A549 (cell line): ENCODE measurements around the gene AP4S1. TPM values are rescaled to one million over a fixed set of nuclear protein-coding genes. Genes with fewer than 3 reads are reported as not detected.

Experiments used
- ATAC-seq, 2 experiments: fragments of 200-7000 bp in 1 of 2; fragments of >200 bp in 1 of 2; cut with Nextera tagmentation in 1 of 2; cut with Tn5 transposase in 1 of 2; 3 replicates each; pipeline versions ENCODE4 v1.8.0 to v1.9.1; 2018 to 2020; ENCODE audit warnings: mild to moderate bottlenecking in 1 of 2, moderate library complexity in 1 of 2
- CTCF ChIA-PET: fragments of 300-600 bp; sonication (Branson Sonifier 250); formaldehyde crosslinking; extraction: SDS; loops from one replicate; lab custom pipeline; 2021; ENCODE audit warnings: antibody characterized with exemption, inconsistent platforms; lab: Yijun Ruan, JAX
- POLR2A ChIA-PET: fragments of 350-600 bp; formaldehyde crosslinking; extraction: SDS; loops from one replicate; lab custom pipeline; 2021; ENCODE audit warnings: antibody characterized with exemption, inconsistent platforms; lab: Yijun Ruan, JAX
- DNase-seq, 2 experiments: peaks; one replicate each; pipeline versions ENCODE4 v3.0.0 to v3.0.0-alpha.2; 2011 to 2016; ENCODE audit warnings: low read depth in 1 of 2, low spot score in 1 of 2
- FAIRE-seq: peaks from 2 replicates; lab custom pipeline; 2011; peaks lifted over from hg19 to GRCh38; lab: Jason Lieb, UNC
- H3K27ac ChIP-seq, 2 experiments: fragments of >200 bp; sonication (Bioruptor Twin); formaldehyde crosslinking; 3 replicates each; pipeline ENCODE4 v1.5.1; 2016 to 2017
- H3K4me1 ChIP-seq: fragments of >200 bp; sonication (Bioruptor Twin); formaldehyde crosslinking; 3 replicates; pipeline ENCODE4 v1.6.1; 2016
- H3K4me2 ChIP-seq: fragments of >200 bp; sonication (Bioruptor Twin); formaldehyde crosslinking; 3 replicates; pipeline ENCODE4 v1.6.1; 2016
- H3K4me3 ChIP-seq: fragments of >200 bp; sonication (Bioruptor Twin); formaldehyde crosslinking; 3 replicates; pipeline ENCODE4 v1.5.1; 2016
- H3K9me3 ChIP-seq: fragments of >200 bp; sonication (Bioruptor Twin); formaldehyde crosslinking; 3 replicates; pipeline ENCODE4 v1.6.1; 2016
- CHD4 ChIP-seq: fragments of 200-600 bp; sonication (generic); IDR thresholded peaks from 2 replicates; pipeline ENCODE4 v1.6.1; 2016; ENCODE audit warnings: antibody characterized with exemption, mild to moderate bottlenecking, borderline replicate concordance
- E2F6 ChIP-seq: IDR thresholded peaks from 2 replicates; pipeline ENCODE4 v1.6.1; 2012; ENCODE audit warnings: low read depth, borderline replicate concordance
- EHMT2 ChIP-seq: fragments of 200-600 bp; sonication (generic); IDR thresholded peaks from 2 replicates; pipeline ENCODE4 v1.6.1; 2016; ENCODE audit warnings: antibody characterized with exemption, low read depth, mild to moderate bottlenecking, moderate library complexity
- EP300 ChIP-seq, 2 experiments: fragments of >200 bp; sonication (Bioruptor Twin); formaldehyde crosslinking; IDR thresholded peaks; 2 replicates in 1 of 2; 3 replicates in 1 of 2; pipeline ENCODE4 v1.6.1; 2016 to 2017
- FOSB ChIP-seq: fragments of 250-450 bp; sonication (Bioruptor Pico); IDR thresholded peaks from 2 replicates; pipeline ENCODE4 v1.5.0; 2020; ENCODE audit warnings: mild to moderate bottlenecking, moderate library complexity
- FOXS1 ChIP-seq: fragments of 250-450 bp; sonication (Bioruptor Pico); IDR thresholded peaks from 2 replicates; pipeline ENCODE4 v1.5.0; 2020; ENCODE audit warnings: mild to moderate bottlenecking, moderate library complexity
- HES2 ChIP-seq: fragments of >200 bp; sonication (Bioruptor Twin); formaldehyde crosslinking; IDR thresholded peaks from 2 replicates; pipeline ENCODE4 v1.6.1; 2016
- HMGXB4 ChIP-seq: fragments of 250-450 bp; sonication (Bioruptor Pico); IDR thresholded peaks from 2 replicates; pipeline ENCODE4 v1.5.0; 2021; ENCODE audit warnings: mild to moderate bottlenecking, moderate library complexity, borderline replicate concordance
- HOXA7 ChIP-seq: fragments of 250-450 bp; sonication (Bioruptor Pico); IDR thresholded peaks from 2 replicates; pipeline ENCODE4 v1.5.0; 2020; ENCODE audit warnings: mild to moderate bottlenecking, moderate library complexity
- HOXB13 ChIP-seq: fragments of 250-450 bp; sonication (Bioruptor Pico); IDR thresholded peaks from 2 replicates; pipeline ENCODE4 v1.5.0; 2020; ENCODE audit warnings: low read depth, mild to moderate bottlenecking, moderate library complexity
- HOXB5 ChIP-seq: fragments of 250-450 bp; sonication (Bioruptor Pico); IDR thresholded peaks from 2 replicates; pipeline ENCODE4 v1.5.0; 2020; ENCODE audit warnings: mild to moderate bottlenecking, moderate library complexity
- JUN ChIP-seq, 2 experiments: fragments of >200 bp; sonication (Bioruptor Twin); formaldehyde crosslinking; IDR thresholded peaks; 2 replicates in 1 of 2; 3 replicates in 1 of 2; pipeline ENCODE4 v1.6.1; 2016 to 2017
- KDM1A ChIP-seq: fragments of 200-600 bp; sonication (generic); IDR thresholded peaks from 2 replicates; pipeline ENCODE4 v1.6.1; 2016; ENCODE audit warnings: low read depth, mild to moderate bottlenecking
- MAFK ChIP-seq: fragments of 450-650 bp; IDR thresholded peaks from 2 replicates; pipeline ENCODE4 v1.6.1; 2014; ENCODE audit not compliant: partially characterized antibody
- MYC ChIP-seq: IDR thresholded peaks from 2 replicates; pipeline ENCODE4 v1.6.1; 2012; ENCODE audit warnings: mild to moderate bottlenecking, inconsistent platforms, low read length, improper control_type of control experiment, borderline replicate concordance
- NR3C1 ChIP-seq: fragments of >200 bp; sonication (Bioruptor Twin); formaldehyde crosslinking; IDR thresholded peaks from 3 replicates; pipeline ENCODE4 v1.6.1; 2017
- PBX3 ChIP-seq: IDR thresholded peaks from 2 replicates; pipeline ENCODE4 v1.6.1; 2012
- POLR2AphosphoS2 ChIP-seq: conservative IDR thresholded peaks from 2 replicates; pipeline ENCODE4 v1.6.1; 2012; ENCODE audit warnings: low read length, improper control_type of control experiment, inconsistent platforms
- RARB ChIP-seq: fragments of 250-450 bp; sonication (Bioruptor Pico); IDR thresholded peaks from 2 replicates; pipeline ENCODE4 v1.8.0; 2021; ENCODE audit warnings: mild to moderate bottlenecking, moderate library complexity
- REST ChIP-seq: fragments of 200-600 bp; sonication (generic); IDR thresholded peaks from 2 replicates; pipeline ENCODE4 v1.6.1; 2016; ENCODE audit warnings: antibody characterized with exemption, mild to moderate bottlenecking, moderate library complexity
- RFX5 ChIP-seq: fragments of 450-650 bp; IDR thresholded peaks from 2 replicates; pipeline ENCODE4 v1.7.1; 2014; ENCODE audit warnings: antibody characterized with exemption, mild to moderate bottlenecking, moderate library complexity
- TP53 ChIP-seq: fragments of 250-450 bp; sonication (Bioruptor Pico); IDR thresholded peaks from 2 replicates; pipeline ENCODE4 v1.5.0; 2021; ENCODE audit warnings: mild to moderate bottlenecking, moderate library complexity
- ZC3H11A ChIP-seq: fragments of 450-650 bp; IDR thresholded peaks from 2 replicates; pipeline ENCODE4 v1.6.1; 2014; ENCODE audit warnings: antibody characterized with exemption, mild to moderate bottlenecking
- ZSCAN20 ChIP-seq: fragments of 250-450 bp; sonication (Bioruptor Pico); IDR thresholded peaks from 2 replicates; pipeline ENCODE4 v1.8.0; 2022; ENCODE audit warnings: mild to moderate bottlenecking, moderate library complexity
- WGBS: methylation state at CpG from one replicate; pipeline ENCODE4 v1.1.6; 2017; ENCODE audit errors: missing lambda C conversion rate; 5-methylcytosine and 5-hydroxymethylcytosine counted together
- polyA plus RNA-seq, 4 experiments: library from polyadenylated mRNA; depleted of rRNA in 3 of 4; stranded (reverse); fragments of >200 nt; fragmentation: RNase III in 1 of 4; extraction: RNeasy Plus Mini Kit Qiagen cat#74134 plus additional on column Dnase treatment in 1 of 4; gene quantifications; 2 replicates in 3 of 4; 3 replicates in 1 of 4; pipeline ENCODE4 v1.2.3, GENCODE V29; 2011 to 2017
- TF ChIP-seq, protein P1 (sequence below): IDR thresholded peaks from 2 replicates; pipeline ENCODE4 v1.6.1; 2012

Gene AP4S1
- polyA plus RNA-seq, 2 of the 4 experiments (the other 2 are of a cell fraction): 12.4 to 13.4 TPM

DNA sequence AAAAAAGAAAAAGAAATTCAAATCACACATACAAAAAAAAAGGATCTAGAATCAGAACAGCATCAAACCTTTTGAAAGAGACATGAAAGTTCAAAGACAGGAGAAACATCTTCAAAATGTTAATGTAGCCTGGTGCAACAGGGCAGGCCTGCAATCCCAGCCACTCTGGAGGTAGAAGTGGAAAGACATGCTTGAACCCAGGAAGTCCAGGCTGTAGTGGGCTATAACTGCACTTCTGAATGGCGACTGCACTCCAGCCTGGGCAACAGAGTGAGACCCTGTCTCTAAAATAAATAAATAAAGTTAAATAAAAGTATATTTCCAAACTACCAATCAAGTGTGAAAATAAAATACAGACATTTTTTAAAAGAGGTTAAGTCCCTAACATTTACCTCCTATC, 18.7 kb upstream of the AP4S1 start:
- ChIA-PET POLR2A (no interaction called here), CTCF (no interaction called here)
- H3K4me3 ChIP-seq: no peak overlapping the region
- TF ChIP-seq RARB (CRISPR knock-in tag) (no peak), PBX3 (no peak), NR3C1 (no peak), MAFK (no peak), ZSCAN20 (no peak), CHD4 (no peak), HOXB13 (CRISPR knock-in tag) (no peak), HOXA7 (CRISPR knock-in tag) (no peak), RFX5 (no peak), HMGXB4 (CRISPR knock-in tag) (no peak), MYC (no peak), HOXB5 (CRISPR knock-in tag) (no peak), FOSB (no peak), POLR2AphosphoS2 (no peak)
- H3K27ac ChIP-seq: no peak overlapping the region
- no peaks in the 10 kb centered on the region for H3K4me1 ChIP-seq
- H3K4me2 ChIP-seq: no peak overlapping the region
- no peak for DNase-seq
- 94% methylated on average over 1 of the region's 1 CpG for WGBS
- no peaks in the 10 kb centered on the region for H3K9me3 ChIP-seq
- FAIRE-seq: no peak
- ATAC-seq: no peak

DNA sequence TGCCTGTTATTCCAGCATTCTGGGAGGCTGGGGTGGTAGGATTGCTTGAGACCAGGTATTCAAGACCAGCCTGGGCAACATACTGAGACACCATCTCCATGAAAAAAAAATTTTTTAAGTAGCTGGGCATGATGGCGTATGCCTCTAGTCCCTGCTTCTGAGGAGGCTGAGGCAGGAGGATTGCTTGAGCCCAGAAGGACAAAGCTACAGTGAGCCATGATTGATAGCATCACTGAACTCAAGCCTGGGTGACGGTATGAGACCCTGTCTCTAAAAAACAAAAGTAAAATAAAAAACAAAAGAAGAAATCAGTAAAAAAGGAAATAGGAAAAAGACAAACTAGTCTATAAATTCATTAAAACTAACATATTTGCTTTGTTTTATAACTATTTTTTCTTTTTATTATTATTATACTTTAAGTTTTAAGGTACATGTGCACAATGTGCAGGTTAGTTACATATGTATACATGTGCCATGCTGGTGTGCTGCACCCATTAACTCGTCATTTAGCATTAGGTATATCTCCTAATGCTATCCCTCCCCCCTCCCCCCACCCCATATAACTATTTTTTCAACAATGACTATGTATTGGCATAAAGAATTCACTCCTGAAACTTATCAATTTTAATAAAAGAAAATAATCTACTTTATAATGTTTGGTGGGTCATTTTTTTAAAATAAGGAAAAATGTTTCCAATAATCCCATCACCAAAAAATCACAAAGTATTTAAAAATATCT, 15.4 kb upstream of the AP4S1 start:
- no peaks in the 10 kb centered on the region for H3K4me1 ChIP-seq
- ATAC-seq (no peak), FAIRE-seq (no peak), DNase-seq (no peak)
- ChIA-PET CTCF (no interaction called here), POLR2A (no interaction called here)
- no peak overlapping the region for H3K4me3 ChIP-seq
- H3K4me2 ChIP-seq: no peak overlapping the region
- WGBS: 84% methylated on average over 3 of the region's 3 CpGs
- TF ChIP-seq EP300 (IDR thresholded peaks at IDR 0.05) (no peak), TP53 (CRISPR knock-in tag) (no peak), HOXA7 (CRISPR knock-in tag) (no peak), ZC3H11A (no peak), HOXB13 (CRISPR knock-in tag) (no peak), FOXS1 (CRISPR knock-in tag) (no peak), E2F6 (no peak), PBX3 (no peak), HOXB5 (CRISPR knock-in tag) (no peak), MYC (no peak), CHD4 (no peak), REST (no peak), JUN (IDR thresholded peaks at IDR 0.05) (no peak), KDM1A (no peak), HES2 (no peak), RARB (CRISPR knock-in tag) (no peak), EHMT2 (no peak)
- TF ChIP-seq, protein P1, sequence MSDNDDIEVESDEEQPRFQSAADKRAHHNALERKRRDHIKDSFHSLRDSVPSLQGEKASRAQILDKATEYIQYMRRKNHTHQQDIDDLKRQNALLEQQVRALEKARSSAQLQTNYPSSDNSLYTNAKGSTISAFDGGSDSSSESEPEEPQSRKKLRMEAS: no peak
- no peak overlapping the region for H3K27ac ChIP-seq
- H3K9me3 ChIP-seq: no peaks in the 10 kb centered on the region
